IPS-15b (cell line): Measurements from ENCODE around the gene PAX2.
A peak's percentile ranks its signal among the peaks of the same experiment; 100 is the strongest.

ENCODE experiments used
- H3K27me3 ChIP-seq: one replicate; pipeline ENCODE4 v1.6.1; 2013; ENCODE audit warnings: low read length; ENCODE audit not compliant: control insufficient read depth, insufficient read depth
- H3K36me3 ChIP-seq: one replicate; pipeline ENCODE4 v1.6.1; 2013; ENCODE audit warnings: low read length; ENCODE audit not compliant: control insufficient read depth, insufficient read depth
- H3K4me1 ChIP-seq: one replicate; pipeline ENCODE4 v1.6.1; 2013; ENCODE audit warnings: mild to moderate bottlenecking, low read length; ENCODE audit not compliant: control insufficient read depth, insufficient read depth
- H3K4me3 ChIP-seq: one replicate; pipeline ENCODE4 v1.5.1; 2013; ENCODE audit warnings: low read depth, low read length
- H3K9ac ChIP-seq: one replicate; pipeline ENCODE4 v1.6.1; 2013; ENCODE audit warnings: low read depth, mild to moderate bottlenecking, low read length
- H3K9me3 ChIP-seq: one replicate; pipeline ENCODE4 v1.6.1; 2013; ENCODE audit warnings: mild to moderate bottlenecking, low read length; ENCODE audit not compliant: control insufficient read depth, insufficient read depth

Gene PAX2

DNA sequence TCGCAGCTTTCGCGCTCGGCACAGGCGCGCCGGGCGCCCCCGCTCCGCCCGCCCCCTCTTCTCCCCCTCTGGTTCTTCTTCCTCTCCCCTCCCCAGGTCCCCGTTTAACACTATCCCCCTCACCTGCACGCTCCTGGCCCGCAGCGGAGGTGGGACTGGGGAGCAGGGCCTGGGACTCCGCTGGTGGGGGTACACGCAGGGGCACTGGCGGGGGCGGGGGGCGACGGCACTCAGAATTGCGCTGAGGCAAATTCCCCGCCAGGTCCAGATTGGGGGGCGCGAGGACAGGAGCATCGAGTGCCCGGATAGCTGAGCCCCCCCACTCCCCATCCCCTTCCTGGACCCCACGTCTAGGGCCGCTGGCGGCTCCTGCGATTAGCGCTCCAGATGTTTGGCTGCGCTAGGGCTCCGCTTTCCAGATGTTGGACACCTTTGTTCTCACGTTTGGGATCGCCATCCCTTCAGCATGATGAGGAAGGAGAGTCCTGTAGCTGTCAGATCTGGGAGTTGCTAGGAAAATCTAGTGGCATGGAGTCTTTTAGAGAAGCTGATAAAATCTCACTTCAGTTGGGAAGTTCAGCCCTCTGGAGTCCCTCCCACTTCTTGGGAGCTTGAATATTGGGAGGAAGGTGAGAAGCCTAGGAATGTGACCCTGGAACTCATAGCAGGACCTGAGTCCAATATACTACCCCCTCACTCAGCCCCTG lies 31.4 kb upstream of the PAX2 start:
- H3K36me3 ChIP-seq = no peaks in the 10 kb centered on the region
- peaks cover 2% of the 10 kb centered on the region for H3K4me1 ChIP-seq
- H3K4me3 ChIP-seq = peak overlapping the region; percentile 48
- no peaks in the 10 kb centered on the region for H3K9me3 ChIP-seq
- H3K27me3 ChIP-seq = peaks cover 98% of the 10 kb centered on the region
- no peak overlapping the region for H3K9ac ChIP-seq

DNA sequence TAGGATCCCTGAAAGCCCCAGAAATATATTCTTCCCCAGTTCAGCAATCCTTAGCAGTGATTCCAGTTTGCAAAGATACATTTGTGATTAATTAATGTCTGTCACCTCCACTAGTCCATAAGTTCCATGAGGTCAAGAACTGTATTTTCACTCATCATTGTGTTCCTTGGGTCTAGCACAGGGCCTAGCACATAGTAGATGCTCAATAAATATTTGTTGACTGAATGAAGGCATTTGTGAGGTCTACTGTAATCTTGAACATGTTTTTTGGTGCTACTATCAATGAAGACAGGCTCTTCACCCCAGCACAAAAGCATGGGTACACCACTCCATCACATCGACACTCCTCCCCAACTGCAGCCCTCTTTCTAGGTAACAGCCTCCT lies 30.8 kb upstream of the PAX2 start:
- H3K9me3 ChIP-seq = no peaks in the 10 kb centered on the region
- peaks cover 98% of the 10 kb centered on the region for H3K27me3 ChIP-seq
- peak overlapping the region; percentile 48 for H3K4me3 ChIP-seq
- no peaks in the 10 kb centered on the region for H3K36me3 ChIP-seq
- H3K4me1 ChIP-seq = peaks cover 2% of the 10 kb centered on the region
- H3K9ac ChIP-seq = no peak overlapping the region

DNA sequence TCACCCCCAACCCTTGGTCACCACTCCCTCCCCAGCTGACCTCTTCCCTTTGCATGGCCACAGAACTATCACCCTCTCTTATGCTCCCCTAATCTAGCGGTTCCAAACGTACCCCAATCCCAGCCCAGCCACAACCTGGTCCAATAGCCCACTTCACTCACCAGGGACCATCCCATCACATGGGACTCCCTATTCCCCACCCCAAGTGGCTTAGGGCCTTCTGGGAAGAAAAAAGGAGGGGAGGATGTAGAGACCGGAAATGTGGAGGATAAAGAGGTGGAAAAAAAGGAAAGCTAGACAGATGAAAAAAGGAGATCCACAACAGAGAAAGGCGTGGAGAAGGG lies 30.3 kb upstream of the PAX2 start:
- Histone ChIP-seq H3K9ac (no peak overlapping the region), H3K4me3 (peak overlapping the region; percentile 59), H3K9me3 (no peaks in the 10 kb centered on the region), H3K27me3 (peaks cover 98% of the 10 kb centered on the region), H3K4me1 (no peaks in the 10 kb centered on the region), H3K36me3 (no peaks in the 10 kb centered on the region)

DNA sequence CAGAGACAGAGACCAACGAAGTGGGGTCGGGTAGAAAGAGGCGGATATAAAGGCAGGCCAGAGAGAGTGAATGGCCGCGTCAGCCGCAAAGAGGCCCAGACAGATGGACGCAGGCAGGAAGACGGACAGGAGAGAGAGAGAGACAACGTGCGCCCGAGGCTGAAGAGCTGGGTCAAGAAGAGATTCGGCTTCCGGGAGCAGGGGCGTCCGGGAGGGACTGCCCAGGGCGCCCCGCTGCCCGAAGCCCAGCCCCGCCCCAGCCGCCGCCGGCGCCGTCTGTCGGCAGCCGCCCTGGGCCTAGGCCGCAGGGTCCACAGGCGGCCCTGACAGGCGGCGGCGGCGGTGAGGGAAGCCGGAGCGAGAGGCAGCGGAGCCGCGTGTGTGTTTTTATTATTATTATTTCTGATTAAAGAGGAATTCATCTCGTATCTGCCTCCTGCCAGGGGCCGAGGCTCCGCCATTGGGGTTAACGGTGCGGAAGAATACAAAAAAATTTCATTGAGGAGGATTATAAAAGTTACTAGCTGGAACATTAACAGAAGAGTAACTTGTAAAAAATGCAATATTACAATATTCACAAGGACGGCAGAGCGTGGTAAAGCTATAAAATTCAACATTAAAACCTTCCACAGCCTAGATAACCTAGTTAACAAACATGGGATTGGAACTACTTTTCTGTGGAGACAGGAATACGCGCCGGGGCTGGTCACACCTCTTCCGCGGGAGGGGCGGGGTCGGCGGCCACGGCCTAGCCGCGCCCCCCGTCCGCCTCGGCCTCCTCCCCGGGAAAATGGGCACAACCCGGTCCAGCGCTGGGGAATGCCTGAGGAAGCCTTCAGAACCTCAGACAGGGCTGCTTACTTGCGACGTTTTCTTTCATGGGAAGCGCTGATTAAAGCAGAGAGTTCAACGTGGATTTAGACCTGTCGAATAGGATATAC lies 29.7 kb upstream of the PAX2 start:
- H3K4me3 ChIP-seq = peak overlapping the region; percentile 59
- no peak overlapping the region for H3K9ac ChIP-seq
- H3K9me3 ChIP-seq = no peaks in the 10 kb centered on the region
- H3K27me3 ChIP-seq = peaks cover 98% of the 10 kb centered on the region
- no peaks in the 10 kb centered on the region for H3K36me3 ChIP-seq
- H3K4me1 ChIP-seq = no peaks in the 10 kb centered on the region

DNA sequence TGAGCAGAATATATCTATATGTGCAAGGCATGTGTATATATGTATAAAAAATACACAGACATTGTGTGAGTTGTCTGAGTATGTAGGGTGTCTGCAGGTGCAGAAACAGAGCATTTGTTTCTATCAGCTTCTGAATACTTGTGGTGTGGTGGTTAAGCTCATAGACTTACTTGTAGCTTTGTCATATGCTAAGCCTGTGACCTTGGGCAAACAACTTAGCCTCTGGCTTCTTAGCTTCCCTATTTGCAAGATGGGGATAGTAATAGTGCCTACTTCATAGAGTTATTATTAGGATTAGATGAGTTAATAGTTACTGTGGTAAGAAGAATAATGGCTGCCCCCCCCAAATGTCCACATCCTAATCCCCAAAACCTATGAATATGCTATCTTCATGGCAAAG lies 28.2 kb upstream of the PAX2 start:
- no peaks in the 10 kb centered on the region for H3K4me1 ChIP-seq
- H3K9me3 ChIP-seq = no peaks in the 10 kb centered on the region
- H3K36me3 ChIP-seq = no peaks in the 10 kb centered on the region
- H3K9ac ChIP-seq = no peak overlapping the region
- no peak overlapping the region for H3K4me3 ChIP-seq
- peaks cover 98% of the 10 kb centered on the region for H3K27me3 ChIP-seq

DNA sequence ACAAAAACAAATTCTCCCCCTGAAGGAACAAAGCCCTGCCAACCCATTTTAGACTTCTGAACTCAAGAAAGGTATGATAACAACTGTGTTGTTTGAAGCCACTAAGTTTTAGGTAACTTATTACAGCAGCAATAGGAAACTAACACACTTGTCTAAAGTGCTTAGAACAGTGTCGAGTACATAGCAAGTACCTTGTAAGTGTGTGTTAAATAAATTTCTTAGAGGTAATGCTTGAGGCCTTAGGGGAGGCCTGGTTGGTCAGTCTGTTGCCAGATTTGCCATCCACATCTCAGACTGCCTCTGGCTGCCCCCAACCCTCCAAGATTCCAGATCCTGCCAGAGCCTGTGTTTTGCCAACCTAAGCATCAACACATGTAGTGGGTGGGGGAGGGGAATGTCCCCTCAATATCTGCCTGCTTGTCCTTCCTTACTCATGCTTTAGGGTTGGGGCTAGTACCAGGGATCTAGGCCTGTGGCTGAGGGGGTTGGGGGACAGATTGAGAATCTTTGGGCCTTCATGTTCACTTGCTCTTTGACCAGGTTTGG lies 27.1 kb upstream of the PAX2 start:
- Histone ChIP-seq H3K4me1 (no peaks in the 10 kb centered on the region), H3K9ac (no peak overlapping the region), H3K36me3 (no peaks in the 10 kb centered on the region), H3K4me3 (no peak overlapping the region), H3K9me3 (no peaks in the 10 kb centered on the region), H3K27me3 (peaks cover 98% of the 10 kb centered on the region)

DNA sequence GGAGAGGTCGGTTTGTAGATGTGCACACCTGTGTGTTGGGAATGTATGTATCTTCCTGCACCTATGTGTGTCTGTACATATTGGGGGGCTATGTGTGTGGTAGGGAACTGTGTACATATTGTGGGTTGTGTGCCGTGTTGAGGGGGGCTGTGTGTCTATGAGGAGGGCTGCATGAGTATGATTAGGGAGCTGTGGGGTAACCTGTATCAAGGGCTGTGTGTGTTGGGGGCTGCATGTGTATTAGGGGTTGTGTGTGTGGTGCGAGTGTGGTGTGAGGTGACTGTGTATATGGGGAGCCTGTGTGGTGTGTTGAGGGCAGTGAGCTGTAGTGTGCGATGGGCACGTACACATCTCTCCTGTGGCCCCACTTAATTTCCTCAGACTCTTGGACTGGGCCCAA lies 22.2 kb upstream of the PAX2 start:
- Histone ChIP-seq H3K27me3 (peaks cover 99% of the 10 kb centered on the region), H3K4me1 (peaks cover 3% of the 10 kb centered on the region), H3K36me3 (no peaks in the 10 kb centered on the region), H3K9ac (no peak overlapping the region), H3K4me3 (no peak overlapping the region), H3K9me3 (no peaks in the 10 kb centered on the region)

DNA sequence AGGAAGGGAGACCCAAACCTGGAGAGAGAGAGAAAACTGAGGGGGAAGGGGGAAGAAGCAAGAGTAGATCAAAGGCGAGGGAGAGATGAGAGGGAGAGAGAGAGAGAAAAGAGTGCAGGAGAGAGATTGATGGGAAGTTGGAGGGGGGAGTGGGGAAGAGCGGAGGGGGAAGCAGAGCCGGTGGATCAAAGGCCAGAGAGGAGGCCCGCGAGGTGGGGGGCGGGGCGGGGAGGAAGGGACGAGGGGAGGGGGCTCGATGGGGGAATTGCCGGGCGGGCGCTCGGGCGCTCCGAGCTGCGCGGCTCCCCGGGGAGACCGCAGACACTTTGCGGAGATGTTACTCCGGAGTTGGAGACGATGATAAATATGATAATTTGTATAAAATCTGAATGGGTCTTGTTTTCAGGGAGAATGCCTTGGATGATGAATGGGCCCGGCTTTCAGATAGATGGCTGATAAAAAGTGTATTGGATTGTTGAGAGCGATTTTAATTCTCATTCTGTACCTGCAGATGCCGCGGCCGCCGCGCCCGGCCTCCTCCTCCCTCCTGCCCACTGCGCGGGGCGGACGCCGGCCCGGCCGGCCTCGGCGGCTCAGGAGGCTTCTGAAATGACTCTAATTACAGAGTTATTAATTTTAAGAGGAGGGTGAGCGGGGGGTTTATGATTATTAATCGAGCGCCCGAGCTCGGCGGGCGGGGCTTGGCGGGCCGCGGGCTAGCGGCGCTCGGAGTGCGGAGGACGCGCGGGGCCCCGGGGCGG lies 21.4 kb upstream of the PAX2 start:
- no peaks in the 10 kb centered on the region for H3K36me3 ChIP-seq
- peak overlapping the region; percentile 8 for H3K4me3 ChIP-seq
- H3K4me1 ChIP-seq = peaks cover 3% of the 10 kb centered on the region
- H3K9ac ChIP-seq = no peak overlapping the region
- H3K27me3 ChIP-seq = peaks cover 99% of the 10 kb centered on the region
- no peaks in the 10 kb centered on the region for H3K9me3 ChIP-seq

DNA sequence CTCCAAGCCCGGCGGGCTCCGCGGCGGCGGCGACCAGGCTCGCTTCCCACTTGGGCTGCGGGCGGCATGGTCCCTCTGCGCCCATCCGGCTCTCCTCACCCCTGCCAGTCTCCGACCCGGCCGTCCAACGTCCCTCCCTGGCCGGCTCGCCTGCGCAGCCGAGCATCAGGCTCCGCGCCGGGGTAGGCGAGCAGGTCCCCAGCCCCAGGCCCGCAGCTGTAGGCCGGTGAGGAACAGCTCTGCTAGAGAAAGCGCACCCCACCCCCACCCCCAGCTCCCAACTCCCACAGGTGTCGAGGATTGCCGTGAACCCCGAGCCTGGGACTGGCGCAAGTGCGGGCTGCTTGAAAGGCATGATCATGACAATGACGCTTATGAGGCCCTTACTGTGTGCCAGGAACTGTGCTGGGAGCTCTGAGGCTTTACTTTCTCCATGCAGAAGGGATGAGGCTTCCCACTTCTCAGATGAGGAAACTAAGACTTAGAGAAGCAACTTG lies 20.8 kb upstream of the PAX2 start:
- peaks cover 97% of the 10 kb centered on the region for H3K27me3 ChIP-seq
- H3K4me3 ChIP-seq = no peak overlapping the region
- no peaks in the 10 kb centered on the region for H3K9me3 ChIP-seq
- no peak overlapping the region for H3K9ac ChIP-seq
- peaks cover 3% of the 10 kb centered on the region for H3K4me1 ChIP-seq
- no peaks in the 10 kb centered on the region for H3K36me3 ChIP-seq

DNA sequence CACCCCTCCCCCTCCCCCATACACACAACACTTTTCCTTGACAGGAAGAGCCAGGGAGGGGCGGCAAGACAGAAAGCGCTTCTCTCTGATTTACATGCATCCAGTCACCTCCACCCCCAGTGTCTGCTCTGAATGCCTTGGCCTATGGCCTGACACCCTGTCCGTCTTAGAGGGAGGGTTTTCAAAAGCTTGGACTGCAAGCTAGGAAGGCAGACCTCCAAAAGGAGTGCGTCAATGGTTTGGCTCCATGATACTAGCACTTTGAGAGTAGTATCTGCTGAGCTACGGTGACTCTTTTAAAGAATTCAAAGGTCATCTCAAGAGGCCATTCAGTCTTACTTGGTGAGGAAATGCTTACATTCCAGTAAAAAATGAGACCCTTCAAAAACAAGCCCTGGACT lies 20.3 kb upstream of the PAX2 start:
- Histone ChIP-seq H3K27me3 (peaks cover 97% of the 10 kb centered on the region), H3K4me1 (peaks cover 3% of the 10 kb centered on the region), H3K36me3 (no peaks in the 10 kb centered on the region), H3K9me3 (no peaks in the 10 kb centered on the region), H3K9ac (no peak overlapping the region), H3K4me3 (peak overlapping the region; percentile 26)

DNA sequence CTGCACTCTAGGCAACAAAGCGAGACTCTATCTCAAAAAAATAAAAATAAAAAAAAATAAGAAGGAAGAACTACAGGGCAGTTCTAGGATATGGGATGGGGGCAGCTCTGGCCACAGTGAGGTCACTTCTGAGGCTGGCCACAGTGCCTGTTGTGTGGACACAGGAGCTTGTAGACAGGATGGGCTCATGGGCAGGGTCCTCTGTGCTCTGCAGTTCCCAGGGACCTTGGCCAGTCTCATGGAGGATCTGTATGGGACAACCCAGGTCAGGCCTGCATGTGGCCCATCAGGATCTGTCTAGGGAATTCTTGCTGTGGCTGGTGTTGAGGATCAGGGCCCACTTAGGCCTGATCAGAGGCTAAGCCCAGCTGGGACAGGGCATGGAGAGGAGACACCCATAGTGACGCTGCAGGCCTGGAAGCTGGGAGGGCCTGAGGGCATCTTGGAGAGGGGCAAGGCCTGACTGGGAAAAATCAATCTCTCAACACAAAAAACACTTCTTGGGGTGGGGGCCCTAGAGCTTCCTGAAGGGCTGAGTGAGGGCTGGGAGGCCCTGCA lies 19.4 kb upstream of the PAX2 start:
- H3K9me3 ChIP-seq = no peaks in the 10 kb centered on the region
- H3K27me3 ChIP-seq = peaks cover 97% of the 10 kb centered on the region
- peaks cover 3% of the 10 kb centered on the region for H3K4me1 ChIP-seq
- no peaks in the 10 kb centered on the region for H3K36me3 ChIP-seq
- no peak overlapping the region for H3K4me3 ChIP-seq
- H3K9ac ChIP-seq = no peak overlapping the region
